Gastrocnemius medialis (tissue), 4 donors: Measurements from ENCODE around the gene LSAMP. TPM values are rescaled to one million over a fixed set of nuclear protein-coding genes. Genes with fewer than 3 reads are reported as not detected.
A peak's percentile ranks its signal among the peaks of the same experiment; 100 is the strongest.

Experiments
- ATAC-seq, 2 donors: fragments of 150-250 bp; one replicate each; pipeline ENCODE4 v1.9.1; 2016
- DNase-seq, 2 donors: peaks; one replicate each; pipeline ENCODE4 v3.0.0-alpha.2; 2019
- H3K27ac ChIP-seq, 4 donors: fragments of 200-600 bp; sonication (generic); 1 replicate in 1 of 4; 2 replicates in 3 of 4; pipeline ENCODE4 v1.5.1; 2016 to 2018; ENCODE audit warnings: mild to moderate bottlenecking in 2 of 4, moderate library complexity in 1 of 4
- H3K27me3 ChIP-seq, 3 donors: fragments of 200-600 bp; sonication (generic) in 2 of 3; 1 replicate in 1 of 3; 2 replicates in 2 of 3; pipeline versions ENCODE4 v1.5.1 to v1.6.0; 2016 to 2019; ENCODE audit warnings: mild to moderate bottlenecking in 1 of 3, moderate library complexity in 1 of 3
- H3K36me3 ChIP-seq, 2 donors: fragments of 200-600 bp; sonication (generic) in 1 of 2; one replicate each; pipeline ENCODE4 v1.5.1; 2017 to 2018
- H3K4me1 ChIP-seq, 2 donors: fragments of 200-600 bp; sonication (generic) in 1 of 2; one replicate each; pipeline ENCODE4 v1.5.1; 2016 to 2017; ENCODE audit warnings: mild to moderate bottlenecking in 2 of 2
- H3K4me3 ChIP-seq, 4 donors: fragments of 200-600 bp; sonication (generic) in 3 of 4; 1 replicate in 1 of 4; 2 replicates in 3 of 4; pipeline ENCODE4 v1.5.1; 2016 to 2019; ENCODE audit warnings: mild to moderate bottlenecking in 2 of 4
- H3K9me3 ChIP-seq, 3 donors: fragments of 200-600 bp; sonication (generic) in 2 of 3; 1 replicate in 1 of 3; 2 replicates in 2 of 3; pipeline ENCODE4 v1.5.1; 2016 to 2019
- CTCF ChIP-seq, 5 experiments: fragments of 450-650 bp in 3 of 5; fragments of 200-600 bp in 2 of 5; sonication (generic) in 2 of 5; IDR thresholded peaks in 4 of 5; conservative IDR thresholded peaks in 1 of 5; 1 replicate in 4 of 5; 2 replicates in 1 of 5; pipeline ENCODE4 v1.5.1; 2016 to 2019; ENCODE audit warnings: antibody characterized with exemption in 5 of 5, mild to moderate bottlenecking in 3 of 5, moderate library complexity in 3 of 5
- POLR2A ChIP-seq, 2 donors: fragments of 450-650 bp; IDR thresholded peaks; one replicate each; pipeline ENCODE4 v1.6.1; 2017; ENCODE audit warnings: antibody characterized with exemption in 2 of 2, mild to moderate bottlenecking in 2 of 2, moderate library complexity in 2 of 2
- in situ Hi-C, 4 donors: fragments of 200-750 bp; cut with MboI; loops; one replicate each; pipeline versions ENCODE4 v1.15.0 to v1.8.0; 2017; ENCODE audit warnings: low sequenced_read_pairs in 4 of 4
- intact Hi-C: fragments of 100-400 bp; cut with DNase I; formaldehyde crosslinking; loops from one replicate; pipeline ENCODE4 v1.15.1; 2023; ENCODE audit warnings: low total_unique reads
- total RNA-seq, 4 donors: library from RNA; depleted of rRNA; stranded (reverse); fragments of >200 nt; gene quantifications; one replicate each; pipeline versions ENCODE4 v1.1.0 to v1.2.3, GENCODE V29; 2016

The LSAMP gene
- total RNA-seq, 4 donors from 2014 or later: 0.07 to 0.10 TPM; not detected in 2

- Histone ChIP-seq H3K36me3 (no peaks in the 10 kb centered on the region), H3K9me3 (no peaks in the 10 kb centered on the region), H3K27me3 (no peaks in the 10 kb centered on the region), H3K4me1 (peaks cover 0 to 5% of the 10 kb centered on the region in 2 donors), H3K4me3 (no peak overlapping the region), H3K27ac (no peak overlapping the region)
- TF ChIP-seq CTCF (IDR thresholded peaks at IDR 0.05 in 4 of 5, conservative IDR thresholded peaks at IDR 0.05 in 1 of 5): no peak
- no peak for TF ChIP-seq POLR2A (IDR thresholded peaks at IDR 0.05)
- ATAC-seq (no peak), DNase-seq (no peak)
- intact Hi-C loops (no loop called here), in situ Hi-C loops (no loop called here)
Measured at GRCh38 chr3:115772951-115773350, 672.3 kb downstream of the LSAMP start.

- no peaks in the 10 kb centered on the region for H3K27me3 ChIP-seq
- no peak overlapping the region for H3K4me3 ChIP-seq
- H3K9me3 ChIP-seq: no peaks in the 10 kb centered on the region
- no peaks in the 10 kb centered on the region for H3K36me3 ChIP-seq
- ATAC-seq (no peak), DNase-seq (no peak)
- intact Hi-C loops (no loop called here), in situ Hi-C loops (no loop called here)
- peaks cover 0 to 5% of the 10 kb centered on the region in 2 donors for H3K4me1 ChIP-seq
- TF ChIP-seq CTCF (IDR thresholded peaks at IDR 0.05 in 4 of 5, conservative IDR thresholded peaks at IDR 0.05 in 1 of 5): no peak
- TF ChIP-seq POLR2A (IDR thresholded peaks at IDR 0.05): no peak
- H3K27ac ChIP-seq: no peak overlapping the region
Measured at GRCh38 chr3:115768661-115769060, 676.6 kb downstream of the LSAMP start.

GRCh38 chr3:115766587-115767482 is 678.5 kb downstream of the LSAMP start:
- intact Hi-C loops (no loop called here), in situ Hi-C loops (no loop called here)
- Histone ChIP-seq H3K4me1 (no peaks in the 10 kb centered on the region), H3K27ac (no peak overlapping the region), H3K27me3 (no peaks in the 10 kb centered on the region), H3K9me3 (no peaks in the 10 kb centered on the region), H3K36me3 (no peaks in the 10 kb centered on the region), H3K4me3 (no peak overlapping the region)
- TF ChIP-seq CTCF (IDR thresholded peaks at IDR 0.05 in 4 of 5, conservative IDR thresholded peaks at IDR 0.05 in 1 of 5) (no peak), POLR2A (IDR thresholded peaks at IDR 0.05) (no peak)
- DNase-seq: no peak
- no peak for ATAC-seq

GRCh38 chr3:115761927-115762305 is 683.4 kb downstream of the LSAMP start:
- intact Hi-C loops (no loop called here), in situ Hi-C loops (no loop called here)
- Histone ChIP-seq H3K27ac (no peak overlapping the region), H3K27me3 (no peaks in the 10 kb centered on the region), H3K36me3 (no peaks in the 10 kb centered on the region), H3K4me3 (no peak overlapping the region), H3K4me1 (peaks cover 0 to 12% of the 10 kb centered on the region in 2 donors), H3K9me3 (no peaks in the 10 kb centered on the region)
- ATAC-seq (peak in 1 of 2 donors; percentile 41), DNase-seq (no peak)
- TF ChIP-seq CTCF (IDR thresholded peaks at IDR 0.05 in 4 of 5, conservative IDR thresholded peaks at IDR 0.05 in 1 of 5) (no peak), POLR2A (IDR thresholded peaks at IDR 0.05) (no peak)
